Measurements from ENCODE around the gene TRPV3.

- TF ChIP-seq CTCF (IDR thresholded peaks at IDR 0.05; ENCODE audit: insufficient read depth, low read length, poor library complexity, severe bottlenecking) (no peak), EZH2phosphoT487 (conservative IDR thresholded peaks at IDR 0.05; ENCODE audit: low read length) (no peak)
Measured at GRCh38 chr17:3507071-3507470, 50.5 kb downstream of the TRPV3 start.

Measured in SU-DHL-6 (cell line).